ENCODE measurements around the gene LDLRAP1. TPM values are rescaled to one million over a fixed set of nuclear protein-coding genes. Genes with fewer than 3 reads are reported as not detected.

Gene LDLRAP1
- total RNA-seq, 1 experiment from 2014 or later, result 13.7 TPM

- in situ Hi-C loops (cut with HindIII; ENCODE audit: low pct_unique_long_range_greater_than_20kb, low sequenced_read_pairs), result no loop called here
- DNase-seq (ENCODE audit: low read depth, low spot score), result no peak
Observed at GRCh38 chr1:25554886-25555752, 11.7 kb downstream of the LDLRAP1 start.

- no peak for DNase-seq (ENCODE audit: low read depth, low spot score)
- in situ Hi-C loops (cut with HindIII; ENCODE audit: low pct_unique_long_range_greater_than_20kb, low sequenced_read_pairs), result no loop called here
Observed at GRCh38 chr1:25555753-25556092, 12.3 kb downstream of the LDLRAP1 start.

- in situ Hi-C loops (cut with HindIII; ENCODE audit: low pct_unique_long_range_greater_than_20kb, low sequenced_read_pairs), result no loop called here
Observed at GRCh38 chr1:25556132-25556670, 12.8 kb downstream of the LDLRAP1 start.

GRCh38 chr1:25556791-25557476 is 13.5 kb downstream of the LDLRAP1 start:
- DNase-seq (ENCODE audit: low read depth, low spot score), result no peak
- in situ Hi-C loops (cut with HindIII; ENCODE audit: low pct_unique_long_range_greater_than_20kb, low sequenced_read_pairs), result no loop called here

More at GRCh38 chr1:25556132-25556670, 12.8 kb downstream of the LDLRAP1 start:
- DNase-seq (ENCODE audit: low read depth, low spot score), result no peak

GRCh38 chr1:25557543-25557942 is 14.1 kb downstream of the LDLRAP1 start:
- in situ Hi-C loops (cut with HindIII; ENCODE audit: low pct_unique_long_range_greater_than_20kb, low sequenced_read_pairs), result no loop called here
- DNase-seq (ENCODE audit: low read depth, low spot score), result no peak

- no peak for DNase-seq (ENCODE audit: low read depth, low spot score)
- in situ Hi-C loops (cut with HindIII; ENCODE audit: low pct_unique_long_range_greater_than_20kb, low sequenced_read_pairs), result no loop called here
Observed at GRCh38 chr1:25559031-25559430, 15.6 kb downstream of the LDLRAP1 start.

- in situ Hi-C loops (cut with HindIII; ENCODE audit: low pct_unique_long_range_greater_than_20kb, low sequenced_read_pairs), result no loop called here
- no peak for DNase-seq (ENCODE audit: low read depth, low spot score)
Observed at GRCh38 chr1:25560001-25560400, 16.6 kb downstream of the LDLRAP1 start.

GRCh38 chr1:25560788-25561187 is 17.4 kb downstream of the LDLRAP1 start:
- in situ Hi-C loops (cut with HindIII; ENCODE audit: low pct_unique_long_range_greater_than_20kb, low sequenced_read_pairs), result no loop called here
- DNase-seq (ENCODE audit: low read depth, low spot score), result no peak

GRCh38 chr1:25561421-25562100 is 18.2 kb downstream of the LDLRAP1 start:
- DNase-seq (ENCODE audit: low read depth, low spot score), result no peak
- in situ Hi-C loops (cut with HindIII; ENCODE audit: low pct_unique_long_range_greater_than_20kb, low sequenced_read_pairs), result no loop called here

GRCh38 chr1:25562101-25562927 is 18.9 kb downstream of the LDLRAP1 start:
- no peak for DNase-seq (ENCODE audit: low read depth, low spot score)
- in situ Hi-C loops (cut with HindIII; ENCODE audit: low pct_unique_long_range_greater_than_20kb, low sequenced_read_pairs), result no loop called here

GRCh38 chr1:25562928-25563283 is 19.5 kb downstream of the LDLRAP1 start:
- no peak for DNase-seq (ENCODE audit: low read depth, low spot score)
- in situ Hi-C loops (cut with HindIII; ENCODE audit: low pct_unique_long_range_greater_than_20kb, low sequenced_read_pairs), result no loop called here

GRCh38 chr1:25563330-25564215 is 20.2 kb downstream of the LDLRAP1 start:
- in situ Hi-C loops (cut with HindIII; ENCODE audit: low pct_unique_long_range_greater_than_20kb, low sequenced_read_pairs), result no loop called here
- DNase-seq (ENCODE audit: low read depth, low spot score), result peak; percentile 89

GRCh38 chr1:25564777-25565574 is 21.6 kb downstream of the LDLRAP1 start:
- DNase-seq (ENCODE audit: low read depth, low spot score), result no peak
- in situ Hi-C loops (cut with HindIII; ENCODE audit: low pct_unique_long_range_greater_than_20kb, low sequenced_read_pairs), result no loop called here

GRCh38 chr1:25565626-25566025 is 22.2 kb downstream of the LDLRAP1 start:
- in situ Hi-C loops (cut with HindIII; ENCODE audit: low pct_unique_long_range_greater_than_20kb, low sequenced_read_pairs), result no loop called here
- no peak for DNase-seq (ENCODE audit: low read depth, low spot score)

GRCh38 chr1:25566176-25566729 is 22.8 kb downstream of the LDLRAP1 start:
- in situ Hi-C loops (cut with HindIII; ENCODE audit: low pct_unique_long_range_greater_than_20kb, low sequenced_read_pairs), result no loop called here
- no peak for DNase-seq (ENCODE audit: low read depth, low spot score)
